ENCODE data around the gene PITPNB. TPM values are rescaled to one million over a fixed set of nuclear protein-coding genes. Genes with fewer than 3 reads are reported as not detected.

PITPNB gene
- total and polyA plus RNA-seq, 2 experiments from 2014 or later = 50.9 to 56.0 TPM

GRCh38 chr22:27911330-27911729 is 7.7 kb downstream of the PITPNB start:
- no peaks in the 10 kb centered on the region for H3K9me2 ChIP-seq (ENCODE audit: insufficient read depth)
- H3K4me3 Mint-ChIP-seq = no peak overlapping the region
- H3K27ac ChIP-seq (ENCODE audit: low read depth) = no peak overlapping the region
- H4K20me1 ChIP-seq (replicated peaks; ENCODE audit: insufficient read depth) = peaks cover 55% of the 10 kb centered on the region
- H3F3A ChIP-seq (replicated peaks; ENCODE audit: low read depth) = no peaks in the 10 kb centered on the region
- H3K4me1 ChIP-seq (ENCODE audit: insufficient read depth) = peaks cover 11% of the 10 kb centered on the region
- H3K36me3 Mint-ChIP-seq (ENCODE audit: low read depth) = peaks cover 26% of the 10 kb centered on the region
- no peaks in the 10 kb centered on the region for H3K27me3 Mint-ChIP-seq (ENCODE audit: insufficient read depth, low read depth, poor library complexity)
- no peak overlapping the region for H3K4me2 ChIP-seq
- no peak overlapping the region for H3K4me3 ChIP-seq
- TF ChIP-seq REST (IDR thresholded peaks at IDR 0.05; ENCODE audit: unreplicated experiment) = no peak
- TF ChIP-seq NANOG (IDR thresholded peaks at IDR 0.05; ENCODE audit: borderline replicate concordance) = no peak
- no peak for TF ChIP-seq ETS1 (IDR thresholded peaks at IDR 0.05)
- no peak for TF ChIP-seq ZNF331 (CRISPR knock-in tag; IDR thresholded peaks at IDR 0.05; ENCODE audit: low read depth)
- TF ChIP-seq POLR2AphosphoS5 (IDR thresholded peaks at IDR 0.05; ENCODE audit: low read depth) = no peak
- no peak for TF ChIP-seq ZNF114 (CRISPR knock-in tag; IDR thresholded peaks at IDR 0.05)
- no peak for TF ChIP-seq CTCF (conservative IDR thresholded peaks at IDR 0.05; ENCODE audit: low read depth in 2 of 2)
- TF ChIP-seq CREB1 (CRISPR knock-in tag; IDR thresholded peaks at IDR 0.05; ENCODE audit: low read depth) = no peak
- TF ChIP-seq EZH2phosphoT487 (IDR thresholded peaks at IDR 0.05; ENCODE audit: unreplicated experiment) = no peak
- no peak for TF ChIP-seq STAT1 (IDR thresholded peaks at IDR 0.05; ENCODE audit: unreplicated experiment)
- no peak for TF ChIP-seq JUNB (IDR thresholded peaks at IDR 0.05; ENCODE audit: unreplicated experiment)
- TF ChIP-seq, protein P1, sequence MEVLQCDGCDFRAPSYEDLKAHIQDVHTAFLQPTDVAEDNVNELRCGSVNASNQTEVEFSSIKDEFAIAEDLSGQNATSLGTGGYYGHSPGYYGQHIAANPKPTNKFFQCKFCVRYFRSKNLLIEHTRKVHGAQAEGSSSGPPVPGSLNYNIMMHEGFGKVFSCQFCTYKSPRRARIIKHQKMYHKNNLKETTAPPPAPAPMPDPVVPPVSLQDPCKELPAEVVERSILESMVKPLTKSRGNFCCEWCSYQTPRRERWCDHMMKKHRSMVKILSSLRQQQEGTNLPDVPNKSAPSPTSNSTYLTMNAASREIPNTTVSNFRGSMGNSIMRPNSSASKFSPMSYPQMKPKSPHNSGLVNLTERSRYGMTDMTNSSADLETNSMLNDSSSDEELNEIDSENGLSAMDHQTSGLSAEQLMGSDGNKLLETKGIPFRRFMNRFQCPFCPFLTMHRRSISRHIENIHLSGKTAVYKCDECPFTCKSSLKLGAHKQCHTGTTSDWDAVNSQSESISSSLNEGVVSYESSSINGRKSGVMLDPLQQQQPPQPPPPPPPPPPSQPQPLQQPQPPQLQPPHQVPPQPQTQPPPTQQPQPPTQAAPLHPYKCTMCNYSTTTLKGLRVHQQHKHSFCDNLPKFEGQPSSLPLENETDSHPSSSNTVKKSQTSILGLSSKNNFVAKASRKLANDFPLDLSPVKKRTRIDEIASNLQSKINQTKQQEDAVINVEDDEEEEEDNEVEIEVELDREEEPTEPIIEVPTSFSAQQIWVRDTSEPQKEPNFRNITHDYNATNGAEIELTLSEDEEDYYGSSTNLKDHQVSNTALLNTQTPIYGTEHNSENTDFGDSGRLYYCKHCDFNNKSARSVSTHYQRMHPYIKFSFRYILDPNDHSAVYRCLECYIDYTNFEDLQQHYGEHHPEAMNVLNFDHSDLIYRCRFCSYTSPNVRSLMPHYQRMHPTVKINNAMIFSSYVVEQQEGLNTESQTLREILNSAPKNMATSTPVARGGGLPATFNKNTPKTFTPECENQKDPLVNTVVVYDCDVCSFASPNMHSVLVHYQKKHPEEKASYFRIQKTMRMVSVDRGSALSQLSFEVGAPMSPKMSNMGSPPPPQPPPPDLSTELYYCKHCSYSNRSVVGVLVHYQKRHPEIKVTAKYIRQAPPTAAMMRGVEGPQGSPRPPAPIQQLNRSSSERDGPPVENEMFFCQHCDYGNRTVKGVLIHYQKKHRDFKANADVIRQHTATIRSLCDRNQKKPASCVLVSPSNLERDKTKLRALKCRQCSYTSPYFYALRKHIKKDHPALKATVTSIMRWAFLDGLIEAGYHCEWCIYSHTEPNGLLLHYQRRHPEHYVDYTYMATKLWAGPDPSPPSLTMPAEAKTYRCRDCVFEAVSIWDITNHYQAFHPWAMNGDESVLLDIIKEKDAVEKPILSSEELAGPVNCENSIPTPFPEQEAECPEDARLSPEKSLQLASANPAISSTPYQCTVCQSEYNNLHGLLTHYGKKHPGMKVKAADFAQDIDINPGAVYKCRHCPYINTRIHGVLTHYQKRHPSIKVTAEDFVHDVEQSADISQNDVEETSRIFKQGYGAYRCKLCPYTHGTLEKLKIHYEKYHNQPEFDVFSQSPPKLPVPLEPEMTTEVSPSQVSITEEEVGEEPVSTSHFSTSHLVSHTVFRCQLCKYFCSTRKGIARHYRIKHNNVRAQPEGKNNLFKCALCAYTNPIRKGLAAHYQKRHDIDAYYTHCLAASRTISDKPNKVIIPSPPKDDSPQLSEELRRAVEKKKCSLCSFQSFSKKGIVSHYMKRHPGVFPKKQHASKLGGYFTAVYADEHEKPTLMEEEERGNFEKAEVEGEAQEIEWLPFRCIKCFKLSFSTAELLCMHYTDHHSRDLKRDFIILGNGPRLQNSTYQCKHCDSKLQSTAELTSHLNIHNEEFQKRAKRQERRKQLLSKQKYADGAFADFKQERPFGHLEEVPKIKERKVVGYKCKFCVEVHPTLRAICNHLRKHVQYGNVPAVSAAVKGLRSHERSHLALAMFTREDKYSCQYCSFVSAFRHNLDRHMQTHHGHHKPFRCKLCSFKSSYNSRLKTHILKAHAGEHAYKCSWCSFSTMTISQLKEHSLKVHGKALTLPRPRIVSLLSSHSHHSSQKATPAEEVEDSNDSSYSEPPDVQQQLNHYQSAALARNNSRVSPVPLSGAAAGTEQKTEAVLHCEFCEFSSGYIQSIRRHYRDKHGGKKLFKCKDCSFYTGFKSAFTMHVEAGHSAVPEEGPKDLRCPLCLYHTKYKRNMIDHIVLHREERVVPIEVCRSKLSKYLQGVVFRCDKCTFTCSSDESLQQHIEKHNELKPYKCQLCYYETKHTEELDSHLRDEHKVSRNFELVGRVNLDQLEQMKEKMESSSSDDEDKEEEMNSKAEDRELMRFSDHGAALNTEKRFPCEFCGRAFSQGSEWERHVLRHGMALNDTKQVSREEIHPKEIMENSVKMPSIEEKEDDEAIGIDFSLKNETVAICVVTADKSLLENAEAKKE (CRISPR knock-in tag; IDR thresholded peaks at IDR 0.05) = no peak
- TF ChIP-seq EZH2 (IDR thresholded peaks at IDR 0.05; ENCODE audit: low read depth, unreplicated experiment) = no peak
- peaks cover 7% of the 10 kb centered on the region for H3K4me1 Mint-ChIP-seq
- H3K36me3 ChIP-seq (ENCODE audit: insufficient read depth) = peaks cover 12% of the 10 kb centered on the region
- no peaks in the 10 kb centered on the region for H3K9me3 Mint-ChIP-seq
- no peaks in the 10 kb centered on the region for H3K27me3 ChIP-seq (ENCODE audit: insufficient read depth)
- ATAC-seq (no peak), DNase-seq (ENCODE audit: low spot score) (no peak)
- no peak overlapping the region for H3K27ac Mint-ChIP-seq
- peaks cover 75% of the 10 kb centered on the region for H3K79me2 ChIP-seq (replicated peaks; ENCODE audit: insufficient read depth)
- no peak overlapping the region for H2AFZ ChIP-seq
